GM23248 (cell line): ENCODE measurements around the gene FRY.

Experiments
- EZH2 ChIP-seq: fragments of 200-600 bp; sonication (generic); IDR thresholded peaks from 2 replicates; pipeline ENCODE4 v1.6.1; 2018; ENCODE audit warnings: antibody characterized with exemption, mild to moderate bottlenecking; ENCODE audit not compliant: insufficient read depth, poor library complexity, severe bottlenecking
- EZH2phosphoT487 ChIP-seq: fragments of 200-600 bp; sonication (generic); IDR thresholded peaks from 2 replicates; pipeline ENCODE4 v1.6.1; 2018; ENCODE audit warnings: antibody characterized with exemption, moderate library complexity, mild to moderate bottlenecking, low read depth; ENCODE audit not compliant: insufficient read depth

DNA sequence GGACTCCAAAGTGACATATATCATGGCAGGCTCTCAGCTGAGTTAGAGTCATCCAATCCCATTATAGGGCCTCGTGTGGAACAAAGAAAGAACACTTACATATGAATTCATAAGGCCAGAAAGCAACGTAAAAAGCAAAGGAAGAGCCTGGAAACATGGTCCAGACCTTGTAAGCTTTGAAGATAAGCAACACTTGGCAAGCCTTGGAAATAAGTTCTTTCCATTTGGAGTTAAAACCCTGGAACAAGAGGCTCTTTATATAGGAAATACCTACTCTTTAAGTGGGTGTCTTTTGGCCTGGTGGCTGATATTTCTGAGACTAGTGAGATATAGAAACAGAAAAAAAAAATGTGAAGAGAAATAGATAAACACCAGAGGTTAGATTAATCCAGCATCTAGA, 234.2 kb downstream of the FRY start:
- TF ChIP-seq EZH2 (no peak), EZH2phosphoT487 (no peak)
